K562 (cell line): ENCODE data around the gene ZBTB20. TPM values are rescaled to one million over a fixed set of nuclear protein-coding genes. Genes with fewer than 3 reads are reported as not detected.

ENCODE experiments used
- ATAC-seq: fragments of 200-7000 bp; cut with Tn5 transposase; 3 replicates; pipeline ENCODE4 v1.9.1; 2020; ENCODE audit warnings: moderate library complexity
- BruUV-seq: library from RNA; stranded (reverse); fragments of 400-500 nt; replicated peaks from 2 replicates; lab custom pipeline; 2021; lab: Mats Ljungman, UMichigan
- CTCF ChIA-PET: fragments of 300-600 bp; formaldehyde crosslinking; extraction: SDS; loops from one replicate; lab custom pipeline; 2021; ENCODE audit warnings: low intra/inter-chr PET ratio; lab: Yijun Ruan, JAX
- POLR2A ChIA-PET: fragments of 300-600, 350-650 bp; sonication (Branson Sonifier 250); formaldehyde crosslinking; extraction: SDS; loops from one replicate; lab custom pipeline; 2021; ENCODE audit warnings: antibody characterized with exemption, inconsistent platforms; lab: Yijun Ruan, JAX
- DNase-seq, 4 experiments: peaks; one replicate each; pipeline versions ENCODE4 v3.0.0 to v3.0.0-alpha.2; 2011 to 2018; ENCODE audit warnings: low spot score in 3 of 4, mixed read lengths in 3 of 4; ENCODE audit errors: extremely low read depth in 1 of 4
- FAIRE-seq: peaks from 2 replicates; lab custom pipeline; 2011; peaks lifted over from hg19 to GRCh38; lab: Jason Lieb, UNC
- H2AFZ ChIP-seq: 2 replicates; pipeline ENCODE4 v1.6.0; 2011; ENCODE audit warnings: low read depth, low read length, control low read depth, inconsistent platforms
- H3K27ac ChIP-seq: fragments of 200-600 bp; 3 replicates; pipeline ENCODE4 v1.8.0; 2011; ENCODE audit warnings: low read depth, mild to moderate bottlenecking, control low read depth, inconsistent platforms, low read length, moderate library complexity, mixed read lengths; ENCODE audit errors: extremely low read depth
- H3K27me3 ChIP-seq, 2 experiments: fragments of 300-600 bp in 1 of 2; 2 replicates in 1 of 2; 3 replicates in 1 of 2; pipeline versions ENCODE4 v1.6.0 to v1.8.0; 2011; ENCODE audit warnings: inconsistent platforms in 2 of 2, low read length in 2 of 2, mild to moderate bottlenecking in 1 of 2, mixed read lengths in 1 of 2, moderate library complexity in 1 of 2; ENCODE audit not compliant: control insufficient read depth in 2 of 2, insufficient read depth in 2 of 2
- H3K36me3 ChIP-seq: fragments of 300-600 bp; 3 replicates; pipeline ENCODE4 v1.8.0; 2011; ENCODE audit warnings: mild to moderate bottlenecking, low read length, inconsistent platforms; ENCODE audit not compliant: control insufficient read depth, insufficient read depth
- H3K4me1 ChIP-seq, 2 experiments: fragments of 200-600 bp in 1 of 2; replicated peaks in 1 of 2; 2 replicates in 1 of 2; 3 replicates in 1 of 2; pipeline versions ENCODE4 v1.5.1 to v1.8.0; 2011; ENCODE audit warnings: inconsistent platforms in 2 of 2, low read length in 2 of 2, mild to moderate bottlenecking in 1 of 2, mixed read lengths in 1 of 2, moderate library complexity in 1 of 2; ENCODE audit not compliant: control insufficient read depth in 2 of 2, insufficient read depth in 2 of 2
- H3K4me2 ChIP-seq: 2 replicates; pipeline ENCODE4 v1.6.1; 2011; ENCODE audit warnings: low read length, control low read depth, inconsistent platforms, mixed read lengths; ENCODE audit not compliant: insufficient read depth
- H3K4me3 ChIP-seq: fragments of 200-600 bp; sonication (generic), shearing (Covaris generic); 2 replicates; pipeline ENCODE4 v1.5.1; 2016; ENCODE audit warnings: control low read depth, inconsistent platforms
- H3K79me2 ChIP-seq: fragments of 200-600 bp; 3 replicates; pipeline ENCODE4 v1.8.0; 2011; ENCODE audit warnings: low read length, inconsistent platforms; ENCODE audit not compliant: control insufficient read depth, insufficient read depth
- H3K9ac ChIP-seq, 2 experiments: 2 replicates each; pipeline versions ENCODE4 v1.6.0 to v1.6.1; 2011; ENCODE audit warnings: low read depth in 2 of 2, low read length in 2 of 2, control low read depth in 1 of 2, inconsistent platforms in 1 of 2, mild to moderate bottlenecking in 1 of 2, mixed read lengths in 1 of 2; ENCODE audit not compliant: insufficient read depth in 1 of 2
- H3K9me1 ChIP-seq: one replicate; pipeline ENCODE4 v1.6.0; 2011; ENCODE audit warnings: inconsistent platforms, mild to moderate bottlenecking, low read length, moderate library complexity; ENCODE audit not compliant: control insufficient read depth, insufficient read depth
- H3K9me3 ChIP-seq: replicated peaks from 2 replicates; pipeline ENCODE4 v1.5.1; 2011; ENCODE audit warnings: low read depth, low read length, inconsistent platforms; ENCODE audit not compliant: control insufficient read depth, insufficient read depth
- H4K20me1 ChIP-seq: replicated peaks from 2 replicates; pipeline ENCODE4 v1.6.1; 2011; ENCODE audit warnings: low read length, inconsistent platforms, mixed read lengths; ENCODE audit not compliant: control insufficient read depth, insufficient read depth
- FIP1L1 ChIP-seq: fragments of 200-400 bp; formaldehyde crosslinking; IDR thresholded peaks from 2 replicates; pipeline ENCODE4 v1.6.1; 2018; ENCODE audit warnings: mild to moderate bottlenecking, low read depth, low read length; ENCODE audit not compliant: poor library complexity, severe bottlenecking
- FUS ChIP-seq: fragments of 200-400 bp; formaldehyde crosslinking; optimal IDR thresholded peaks from 2 replicates; pipeline ENCODE3; 2017; ENCODE audit warnings: low read depth, low read length
- HNRNPK ChIP-seq: fragments of 200-400 bp; formaldehyde crosslinking; IDR thresholded peaks from one replicate; pipeline ENCODE4 v1.6.1; 2018; ENCODE audit warnings: mild to moderate bottlenecking, low read depth, low read length; ENCODE audit not compliant: poor library complexity, severe bottlenecking
- HNRNPLL ChIP-seq: fragments of 200-400 bp; formaldehyde crosslinking; IDR thresholded peaks from 2 replicates; pipeline ENCODE4 v1.6.1; 2017; ENCODE audit warnings: low read length, low read depth, mild to moderate bottlenecking; ENCODE audit not compliant: poor library complexity, severe bottlenecking
- KAT7 ChIP-seq: sonication (generic); formaldehyde crosslinking; IDR thresholded peaks from 2 replicates; pipeline ENCODE4 v1.8.0; 2022; ENCODE audit warnings: missing genetic modification reagents, mild to moderate bottlenecking, borderline replicate concordance
- PRPF4 ChIP-seq: fragments of 200-400 bp; formaldehyde crosslinking; IDR thresholded peaks from one replicate; pipeline ENCODE4 v1.6.1; 2017; ENCODE audit warnings: low read length, low read depth, mild to moderate bottlenecking; ENCODE audit not compliant: insufficient read depth, poor library complexity, severe bottlenecking
- RBM22 ChIP-seq: fragments of 200-400 bp; formaldehyde crosslinking; IDR thresholded peaks from 2 replicates; pipeline ENCODE4 v1.6.1; 2018; ENCODE audit warnings: low read length, low read depth; ENCODE audit not compliant: poor library complexity, severe bottlenecking
- TCF15 ChIP-seq: fragments of 250-450 bp; sonication (Bioruptor Pico); IDR thresholded peaks from 2 replicates; pipeline ENCODE4 v1.8.0; 2022; ENCODE audit warnings: moderate library complexity, mild to moderate bottlenecking, inconsistent platforms
- TCF7 ChIP-seq: sonication (generic); IDR thresholded peaks from 2 replicates; pipeline ENCODE4 v1.6.1; 2016; ENCODE audit warnings: antibody characterized with exemption, borderline replicate concordance
- TEAD4 ChIP-seq, 2 experiments: sonication (generic) in 1 of 2; formaldehyde crosslinking in 1 of 2; IDR thresholded peaks; 2 replicates each; pipeline versions ENCODE4 v1.6.1 to v1.8.0; 2012 to 2022; ENCODE audit warnings: borderline replicate concordance in 1 of 2, inconsistent platforms in 1 of 2, low read length in 1 of 2, mild to moderate bottlenecking in 1 of 2, missing genetic modification reagents in 1 of 2
- ZMIZ1 ChIP-seq, 2 experiments: fragments of 150-350 bp in 1 of 2; IDR thresholded peaks; 2 replicates each; pipeline ENCODE4 v1.6.1; 2012 to 2016; ENCODE audit warnings: low read depth in 2 of 2, low read length in 2 of 2, mild to moderate bottlenecking in 1 of 2, moderate library complexity in 1 of 2
- ZNF12 ChIP-seq: sonication (generic); formaldehyde crosslinking; IDR thresholded peaks from 2 replicates; pipeline ENCODE4 v1.4.0; 2020; ENCODE audit warnings: mild to moderate bottlenecking, missing genetic modification reagents
- ZNF239 ChIP-seq: fragments of 250-450 bp; sonication (Bioruptor Pico); IDR thresholded peaks from 2 replicates; pipeline ENCODE4 v1.4.0; 2020; ENCODE audit warnings: mild to moderate bottlenecking
- ZZZ3 ChIP-seq: fragments of 450-650 bp; IDR thresholded peaks from 2 replicates; pipeline ENCODE4 v1.6.1; 2016; ENCODE audit warnings: antibody characterized with exemption, mild to moderate bottlenecking, moderate library complexity
- WGBS: fragments of 100-300 bp; shearing (Covaris generic); methylation state at CpG from one replicate; pipeline ENCODE4 v1.1.6; 2016; ENCODE audit warnings: low coverage, mixed read lengths; ENCODE audit not compliant: insufficient coverage; ENCODE audit errors: missing lambda C conversion rate; 5-methylcytosine and 5-hydroxymethylcytosine counted together
- in situ Hi-C: fragments of 300-500 bp; cut with MboI; formaldehyde crosslinking; loops from 4 replicates; pipeline ENCODE4 v1.15.0; 2018; ENCODE audit warnings: inconsistent platforms, mixed read lengths
- intact Hi-C: fragments of 100-400 bp; cut with micrococcal nuclease; formaldehyde crosslinking; loops from 2 replicates; pipeline ENCODE4 v1.14.2; 2022
- polyA plus RNA-seq, 8 experiments: library from polyadenylated mRNA; depleted of rRNA in 4 of 8; stranded (reverse) in 5 of 8; unstranded in 3 of 8; fragments of >200 nt; fragmentation: Nextera tagmentation in 2 of 8; fragmentation: Illumina TruSeq in 1 of 8; extraction: Ambion mirVana in 2 of 8; extraction: Trizol in 1 of 8; gene quantifications; 2 replicates each; pipeline versions ENCODE4 v1.2.1 to v1.2.3, GENCODE V29; 2011 to 2014; ENCODE audit warnings: inconsistent platforms in 1 of 8, missing spikeins in 1 of 8
- total RNA-seq, 7 experiments: library from RNA; depleted of rRNA in 6 of 7; stranded (reverse); fragments of >200 nt in 6 of 7; fragmentation: Illumina TruSeq in 2 of 7; extraction: Trizol in 2 of 7; gene quantifications; 2 replicates each; pipeline versions ENCODE4 v1.2.1 to v1.2.3, GENCODE V29; 2011 to 2021; ENCODE audit warnings: low replicate concordance in 1 of 7
- TF ChIP-seq, protein P1 (sequence below): fragments of 250-450 bp; sonication (Bioruptor Pico); IDR thresholded peaks from 2 replicates; pipeline ENCODE4 v1.8.0; 2021; ENCODE audit warnings: mild to moderate bottlenecking, moderate library complexity

The ZBTB20 gene
- total and polyA plus RNA-seq, 9 of the 15 experiments (the other 6 are each of a cell fraction or from before 2014, with no cell fraction given): 0.17 to 1.7 (median 0.45) TPM

DNA sequence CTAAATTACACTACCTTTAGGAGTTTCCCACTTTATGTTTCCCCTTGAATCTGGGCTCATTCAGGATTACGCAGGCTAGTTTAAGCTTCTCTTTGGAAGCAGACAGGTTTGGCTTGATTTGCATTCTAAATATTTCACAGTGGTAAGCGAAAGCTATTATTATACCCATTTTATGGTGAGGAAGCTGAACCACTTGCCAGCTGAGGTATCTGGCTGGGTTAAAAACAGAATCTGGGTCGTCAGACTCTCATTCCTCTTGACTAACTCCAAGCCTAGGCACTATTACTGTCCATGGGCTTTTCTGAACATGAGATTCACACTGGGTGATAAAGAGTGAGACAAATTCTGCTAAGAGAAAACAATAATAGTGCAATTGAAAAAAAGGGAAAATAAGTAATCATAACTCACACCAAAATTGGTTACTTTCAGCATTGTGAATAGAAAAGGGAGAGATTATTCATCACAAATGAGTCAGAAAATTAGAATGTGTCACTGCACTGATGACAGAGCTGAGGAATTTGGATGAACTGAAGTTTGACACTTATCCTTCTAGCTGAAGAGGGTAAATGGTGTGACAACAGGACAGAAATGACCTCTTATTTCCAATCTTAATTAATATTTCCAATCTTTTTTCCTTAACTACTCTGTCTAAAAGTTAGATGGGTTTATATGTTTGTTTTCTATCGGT lies 642.0 kb downstream of the ZBTB20 start:
- Histone ChIP-seq H3K9me3 (no peaks in the 10 kb centered on the region), H3K79me2 (no peaks in the 10 kb centered on the region), H3K36me3 (no peaks in the 10 kb centered on the region), H3K4me3 (no peak overlapping the region), H2AFZ (no peak overlapping the region), H3K4me1 (no peaks in the 10 kb centered on the region), H3K27me3 (no peaks in the 10 kb centered on the region), H3K9ac (no peak overlapping the region), H4K20me1 (no peaks in the 10 kb centered on the region), H3K27ac (no peak overlapping the region), H3K9me1 (no peaks in the 10 kb centered on the region), H3K4me2 (no peak overlapping the region)
- CTCF ChIA-PET: no interaction called here
- BruUV-seq: no TSS peak
- ATAC-seq: no peak
- DNase-seq: no peak
- POLR2A ChIA-PET: no interaction called here
- intact Hi-C loops (no loop called here), in situ Hi-C loops (no loop called here)
- WGBS: 8% methylated on average over 4 of the region's 4 CpGs
- FAIRE-seq: no peak
- TF ChIP-seq HNRNPK (no peak), ZZZ3 (no peak), TCF7 (no peak), TEAD4 (IDR thresholded peaks at IDR 0.05; ENCODE audit: low read length) (no peak), TEAD4 (CRISPR knock-in tag; IDR thresholded peaks at IDR 0.05; ENCODE audit: borderline replicate concordance) (no peak), TCF15 (CRISPR knock-in tag) (no peak), RBM22 (no peak), FUS (no peak), HNRNPLL (no peak), PRPF4 (no peak), ZNF12 (no peak), ZNF239 (CRISPR knock-in tag) (no peak), KAT7 (CRISPR knock-in tag) (no peak), ZMIZ1 (IDR thresholded peaks at IDR 0.05; ENCODE audit: low read depth in 2 of 2, low read length in 2 of 2) (no peak), FIP1L1 (no peak)
- TF ChIP-seq, protein P1, sequence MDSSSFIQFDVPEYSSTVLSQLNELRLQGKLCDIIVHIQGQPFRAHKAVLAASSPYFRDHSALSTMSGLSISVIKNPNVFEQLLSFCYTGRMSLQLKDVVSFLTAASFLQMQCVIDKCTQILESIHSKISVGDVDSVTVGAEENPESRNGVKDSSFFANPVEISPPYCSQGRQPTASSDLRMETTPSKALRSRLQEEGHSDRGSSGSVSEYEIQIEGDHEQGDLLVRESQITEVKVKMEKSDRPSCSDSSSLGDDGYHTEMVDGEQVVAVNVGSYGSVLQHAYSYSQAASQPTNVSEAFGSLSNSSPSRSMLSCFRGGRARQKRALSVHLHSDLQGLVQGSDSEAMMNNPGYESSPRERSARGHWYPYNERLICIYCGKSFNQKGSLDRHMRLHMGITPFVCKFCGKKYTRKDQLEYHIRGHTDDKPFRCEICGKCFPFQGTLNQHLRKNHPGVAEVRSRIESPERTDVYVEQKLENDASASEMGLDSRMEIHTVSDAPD (CRISPR knock-in tag): no peak
